ENCODE measurements around the gene LALBA. TPM values are rescaled to one million over a fixed set of nuclear protein-coding genes. Genes with fewer than 3 reads are reported as not detected.

Gene LALBA
- total RNA-seq (ENCODE audit: unreplicated experiment): not detected
- long read RNA-seq: 0 reads

- no peak within 1 kb of the TSS for H3K4me3 Mint-ChIP-seq (ENCODE audit: unreplicated experiment)
- H3K36me3 Mint-ChIP-seq (ENCODE audit: low read depth, unreplicated experiment): no peaks in the 10 kb centered on the region
- peaks cover 3% of the 10 kb centered on the region for H3K27me3 Mint-ChIP-seq (ENCODE audit: unreplicated experiment)
- no peak for DNase-seq (ENCODE audit: low spot score)
- no peak within 1 kb of the TSS for H3K27ac Mint-ChIP-seq (ENCODE audit: unreplicated experiment)
- peaks cover 13% of the 10 kb centered on the region for H3K4me1 Mint-ChIP-seq (ENCODE audit: unreplicated experiment)
- no peaks in the 10 kb centered on the region for H3K9me3 Mint-ChIP-seq (ENCODE audit: unreplicated experiment)
- TF ChIP-seq CTCF (IDR thresholded peaks at IDR 0.05; ENCODE audit: unreplicated experiment): no peak
These were observed at the start of gene LALBA for GRCh38 chr12:48569946-48570345. Gene LALBA, minus strand, starts transcription at chr12:48570046. Its CDS starts 26 bp downstream, at chr12:48570020.

GRCh38 chr12:48618541-48618940 lies 48.7 kb upstream of the LALBA start:
- Mint-ChIP-seq H3K4me3 (ENCODE audit: unreplicated experiment) (no peak overlapping the region), H3K27ac (ENCODE audit: unreplicated experiment) (no peak overlapping the region), H3K27me3 (ENCODE audit: unreplicated experiment) (no peaks in the 10 kb centered on the region), H3K4me1 (ENCODE audit: unreplicated experiment) (no peaks in the 10 kb centered on the region), H3K9me3 (ENCODE audit: unreplicated experiment) (peaks cover under 1% of the 10 kb centered on the region), H3K36me3 (ENCODE audit: low read depth, unreplicated experiment) (peaks cover 3% of the 10 kb centered on the region)
- peak; percentile 98 for TF ChIP-seq CTCF (IDR thresholded peaks at IDR 0.05; ENCODE audit: unreplicated experiment)
- DNase-seq (ENCODE audit: low spot score): peak; percentile 82

GRCh38 chr12:48615681-48616080 lies 45.8 kb upstream of the LALBA start:
- Mint-ChIP-seq H3K4me3 (ENCODE audit: unreplicated experiment) (no peak overlapping the region), H3K27ac (ENCODE audit: unreplicated experiment) (no peak overlapping the region), H3K36me3 (ENCODE audit: low read depth, unreplicated experiment) (peaks cover 10% of the 10 kb centered on the region), H3K9me3 (ENCODE audit: unreplicated experiment) (peaks cover 11% of the 10 kb centered on the region), H3K27me3 (ENCODE audit: unreplicated experiment) (no peaks in the 10 kb centered on the region), H3K4me1 (ENCODE audit: unreplicated experiment) (no peaks in the 10 kb centered on the region)
- no peak for DNase-seq (ENCODE audit: low spot score)
- no peak for TF ChIP-seq CTCF (IDR thresholded peaks at IDR 0.05; ENCODE audit: unreplicated experiment)

- Mint-ChIP-seq H3K27me3 (ENCODE audit: unreplicated experiment) (no peaks in the 10 kb centered on the region), H3K4me3 (ENCODE audit: unreplicated experiment) (no peak overlapping the region), H3K27ac (ENCODE audit: unreplicated experiment) (no peak overlapping the region), H3K4me1 (ENCODE audit: unreplicated experiment) (no peaks in the 10 kb centered on the region), H3K9me3 (ENCODE audit: unreplicated experiment) (peaks cover 11% of the 10 kb centered on the region), H3K36me3 (ENCODE audit: low read depth, unreplicated experiment) (peaks cover 12% of the 10 kb centered on the region)
- no peak for DNase-seq (ENCODE audit: low spot score)
- no peak for TF ChIP-seq CTCF (IDR thresholded peaks at IDR 0.05; ENCODE audit: unreplicated experiment)
These were observed 43.5 kb upstream of the LALBA start for GRCh38 chr12:48613321-48613720.

- Mint-ChIP-seq H3K27me3 (ENCODE audit: unreplicated experiment) (peaks cover 2% of the 10 kb centered on the region), H3K4me1 (ENCODE audit: unreplicated experiment) (no peaks in the 10 kb centered on the region), H3K4me3 (ENCODE audit: unreplicated experiment) (no peak overlapping the region), H3K36me3 (ENCODE audit: low read depth, unreplicated experiment) (peaks cover 15% of the 10 kb centered on the region), H3K27ac (ENCODE audit: unreplicated experiment) (no peak overlapping the region), H3K9me3 (ENCODE audit: unreplicated experiment) (peaks cover 30% of the 10 kb centered on the region)
- TF ChIP-seq CTCF (IDR thresholded peaks at IDR 0.05; ENCODE audit: unreplicated experiment): no peak
- no peak for DNase-seq (ENCODE audit: low spot score)
These were observed 32.5 kb upstream of the LALBA start for GRCh38 chr12:48602192-48602989.
